GM12891 (cell line): Measurements from ENCODE around the gene PMPCA.

ENCODE experiments used
- POLR2A ChIP-seq: IDR thresholded peaks from 2 replicates; pipeline ENCODE4 v1.6.1; 2011; ENCODE audit warnings: low read depth, low read length, control low read depth
- POLR2AphosphoS5 ChIP-seq: IDR thresholded peaks from 2 replicates; pipeline ENCODE4 v1.6.1; 2011; ENCODE audit warnings: low read depth, low read length, control low read depth
- POU2F2 ChIP-seq: IDR thresholded peaks from 2 replicates; pipeline ENCODE4 v1.6.1; 2011; ENCODE audit warnings: low read depth, mild to moderate bottlenecking, control low read depth, low read length, moderate library complexity
- SPI1 ChIP-seq: IDR thresholded peaks from 2 replicates; pipeline ENCODE4 v1.6.1; 2011; ENCODE audit warnings: low read depth, low read length, control low read depth
- TAF1 ChIP-seq: IDR thresholded peaks from 2 replicates; pipeline ENCODE4 v1.6.1; 2011; ENCODE audit warnings: low read depth, low read length, control low read depth

- TF ChIP-seq POLR2AphosphoS5 (no peak), POLR2A (no peak), TAF1 (no peak), SPI1 (no peak), POU2F2 (no peak)
These were observed 59.9 kb downstream of the PMPCA start for GRCh38 chr9:136470356-136470755.
